ENCODE results near the gene DDX10. TPM values are rescaled to one million over a fixed set of nuclear protein-coding genes. Genes with fewer than 3 reads are reported as not detected.

Gene DDX10
- polyA plus RNA-seq, 1 donor from 2014 or later: 15.9 TPM

- no peaks in the 10 kb centered on the region for H3K36me3 ChIP-seq (ENCODE audit: insufficient read depth, low read length)
- no peak overlapping the region for H3K27ac ChIP-seq (ENCODE audit: low read length)
- TF ChIP-seq TAF1 (IDR thresholded peaks at IDR 0.05; ENCODE audit: low read depth) (no peak), EP300 (conservative IDR thresholded peaks at IDR 0.05; ENCODE audit: poor library complexity, severe bottlenecking) (no peak), POLR2AphosphoS5 (IDR thresholded peaks at IDR 0.05) (no peak), EZH2 (IDR thresholded peaks at IDR 0.05; ENCODE audit: borderline replicate concordance, insufficient read depth, low read length, poor library complexity, severe bottlenecking) (no peak), RAD21 (conservative IDR thresholded peaks at IDR 0.05) (no peak), MXI1 (conservative IDR thresholded peaks at IDR 0.05; ENCODE audit: poor library complexity, severe bottlenecking) (no peak), CTCF (IDR thresholded peaks at IDR 0.05; ENCODE audit: poor library complexity, severe bottlenecking) (no peak), SMC3 (conservative IDR thresholded peaks at IDR 0.05; ENCODE audit: poor library complexity) (no peak)
- no peak overlapping the region for H3K4me3 ChIP-seq (ENCODE audit: low read length)
- no peaks in the 10 kb centered on the region for H4K20me1 ChIP-seq (ENCODE audit: insufficient read depth)
- no peak overlapping the region for H3K9ac ChIP-seq (ENCODE audit: low read length)
- H3K9me2 ChIP-seq (ENCODE audit: insufficient read depth, low read length): no peaks in the 10 kb centered on the region
- H3K9me3 ChIP-seq (ENCODE audit: low read length): no peaks in the 10 kb centered on the region
- H3K79me2 ChIP-seq (replicated peaks; ENCODE audit: insufficient read depth, low read length): no peaks in the 10 kb centered on the region
- no peaks in the 10 kb centered on the region for H3K27me3 ChIP-seq (ENCODE audit: insufficient read depth, low read depth, low read length)
- H3F3A ChIP-seq (ENCODE audit: insufficient read depth, low read length, poor library complexity, severe bottlenecking): no peaks in the 10 kb centered on the region
- no peak overlapping the region for H3K4me2 ChIP-seq (ENCODE audit: low read length)
- no peak overlapping the region for H2AFZ ChIP-seq (ENCODE audit: low read depth, low read length)
Measured at GRCh38 chr11:108901359-108901758, 236.5 kb downstream of the DDX10 start.

GRCh38 chr11:108902027-108902469 is 237.2 kb downstream of the DDX10 start:
- Histone ChIP-seq H3K9me2 (ENCODE audit: insufficient read depth, low read length) (no peaks in the 10 kb centered on the region), H2AFZ (ENCODE audit: low read depth, low read length) (no peak overlapping the region), H3F3A (ENCODE audit: insufficient read depth, low read length, poor library complexity, severe bottlenecking) (no peaks in the 10 kb centered on the region), H4K20me1 (ENCODE audit: insufficient read depth) (no peaks in the 10 kb centered on the region), H3K79me2 (replicated peaks; ENCODE audit: insufficient read depth, low read length) (no peaks in the 10 kb centered on the region), H3K9me3 (ENCODE audit: low read length) (no peaks in the 10 kb centered on the region), H3K36me3 (ENCODE audit: insufficient read depth, low read length) (no peaks in the 10 kb centered on the region), H3K9ac (ENCODE audit: low read length) (no peak overlapping the region), H3K4me3 (ENCODE audit: low read length) (no peak overlapping the region), H3K4me2 (ENCODE audit: low read length) (no peak overlapping the region), H3K27ac (ENCODE audit: low read length) (no peak overlapping the region), H3K27me3 (ENCODE audit: insufficient read depth, low read depth, low read length) (no peaks in the 10 kb centered on the region)
- TF ChIP-seq REST (IDR thresholded peaks at IDR 0.05; ENCODE audit: borderline replicate concordance): no peak
- no peak for TF ChIP-seq MXI1 (conservative IDR thresholded peaks at IDR 0.05; ENCODE audit: poor library complexity, severe bottlenecking)
- TF ChIP-seq POLR2AphosphoS5 (IDR thresholded peaks at IDR 0.05): no peak
- TF ChIP-seq CTCF (IDR thresholded peaks at IDR 0.05; ENCODE audit: poor library complexity, severe bottlenecking): no peak
- TF ChIP-seq SMC3 (conservative IDR thresholded peaks at IDR 0.05; ENCODE audit: poor library complexity): no peak
- TF ChIP-seq EZH2 (IDR thresholded peaks at IDR 0.05; ENCODE audit: borderline replicate concordance, insufficient read depth, low read length, poor library complexity, severe bottlenecking): no peak
- no peak for TF ChIP-seq RAD21 (conservative IDR thresholded peaks at IDR 0.05)
- no peak for TF ChIP-seq TAF1 (IDR thresholded peaks at IDR 0.05; ENCODE audit: low read depth)
- no peak for TF ChIP-seq EP300 (conservative IDR thresholded peaks at IDR 0.05; ENCODE audit: poor library complexity, severe bottlenecking)
